Inferior parietal cortex (tissue), 1 donor: ENCODE results near the gene DGCR2.
"Not testable (repeated sequence)": the region's sequence is repeated elsewhere in the genome, so short reads cannot be mapped to it uniquely, and the experiment has no call there.

Source experiments
- DNase-seq: peaks from one replicate; pipeline ENCODE4 v3.0.0-alpha.2; 2016; ENCODE audit errors: extremely low spot score

DGCR2 gene

DNA sequence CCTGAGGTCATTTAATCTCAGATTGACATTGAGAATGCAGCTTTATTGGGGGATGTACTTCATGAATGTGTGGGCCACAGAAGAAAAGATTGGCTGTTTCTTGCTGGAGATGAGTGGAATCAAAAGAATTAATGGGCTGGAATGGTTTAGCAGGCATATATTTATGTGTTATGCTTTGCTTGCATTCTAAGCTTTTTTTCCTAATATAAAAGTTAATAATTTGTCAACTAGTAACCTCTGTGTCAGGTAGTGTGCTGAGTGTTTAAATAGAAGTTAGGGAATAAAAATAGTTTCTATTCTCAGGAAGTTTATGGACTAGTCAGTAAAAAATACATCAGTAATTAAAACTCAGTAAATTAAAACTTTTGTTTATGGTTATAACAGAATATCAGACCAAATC is 118.7 kb downstream of the DGCR2 start:
- DNase-seq, result no peak

DNA sequence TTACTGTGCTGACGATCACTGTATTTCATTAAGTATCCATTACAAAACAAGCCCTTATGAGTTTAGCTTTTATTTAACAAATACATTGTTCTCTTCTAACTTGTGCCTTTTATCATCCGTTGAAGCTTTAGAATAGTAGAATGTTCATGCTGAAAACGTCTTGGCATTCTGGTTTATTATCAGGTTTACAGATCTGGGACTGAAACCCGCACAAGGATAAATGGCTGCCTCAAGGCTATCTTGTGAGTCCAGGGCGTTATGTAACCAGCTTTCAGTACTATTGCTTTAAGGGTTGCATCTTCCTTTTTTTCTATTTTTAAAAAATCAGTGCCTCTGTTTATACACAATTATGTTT is 119.6 kb downstream of the DGCR2 start:
- no peak for DNase-seq

- DNase-seq, result no peak
These were observed 121.0 kb downstream of the DGCR2 start for GRCh38 chr22:19001204-19001603.

- DNase-seq, result not testable (repeated sequence)
These were observed 122.1 kb downstream of the DGCR2 start for GRCh38 chr22:19000106-19000505.

- no peak for DNase-seq
These were observed 122.8 kb downstream of the DGCR2 start for GRCh38 chr22:18999416-18999815.

- no peak for DNase-seq
These were observed 123.2 kb downstream of the DGCR2 start for GRCh38 chr22:18999008-18999407.

- DNase-seq, result peak; percentile 33
These were observed 124.3 kb downstream of the DGCR2 start for GRCh38 chr22:18997925-18998315.

DNA sequence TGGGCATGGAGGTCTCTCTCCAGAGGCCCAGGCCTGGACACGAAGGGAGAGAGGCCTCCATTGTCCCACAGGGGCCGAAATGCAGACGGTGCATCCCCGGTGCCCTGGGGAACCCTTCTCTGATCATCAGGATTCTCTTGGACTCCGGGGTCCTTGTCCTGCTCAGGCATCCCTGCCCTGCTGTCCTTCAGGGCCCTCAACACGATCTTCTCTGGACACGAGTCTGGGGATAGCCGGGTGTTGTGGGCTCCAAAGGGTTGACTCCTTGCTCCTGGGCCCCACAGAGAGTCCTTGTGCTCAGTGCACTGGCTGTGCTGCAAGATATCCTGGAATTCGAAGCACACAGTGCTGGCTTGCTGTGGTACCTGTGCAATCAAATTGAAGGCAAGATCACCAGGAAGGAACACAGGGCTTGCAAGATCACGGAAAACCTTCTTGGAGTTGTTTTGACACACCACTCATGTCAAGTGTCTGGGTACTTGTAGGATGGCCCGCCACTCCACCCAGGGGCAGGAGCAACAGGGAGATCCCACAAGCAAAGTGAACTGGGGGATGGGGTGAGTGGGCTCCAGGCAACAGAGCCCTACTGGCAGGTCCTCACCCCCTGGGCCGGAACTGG is 124.8 kb downstream of the DGCR2 start:
- no peak for DNase-seq

DNA sequence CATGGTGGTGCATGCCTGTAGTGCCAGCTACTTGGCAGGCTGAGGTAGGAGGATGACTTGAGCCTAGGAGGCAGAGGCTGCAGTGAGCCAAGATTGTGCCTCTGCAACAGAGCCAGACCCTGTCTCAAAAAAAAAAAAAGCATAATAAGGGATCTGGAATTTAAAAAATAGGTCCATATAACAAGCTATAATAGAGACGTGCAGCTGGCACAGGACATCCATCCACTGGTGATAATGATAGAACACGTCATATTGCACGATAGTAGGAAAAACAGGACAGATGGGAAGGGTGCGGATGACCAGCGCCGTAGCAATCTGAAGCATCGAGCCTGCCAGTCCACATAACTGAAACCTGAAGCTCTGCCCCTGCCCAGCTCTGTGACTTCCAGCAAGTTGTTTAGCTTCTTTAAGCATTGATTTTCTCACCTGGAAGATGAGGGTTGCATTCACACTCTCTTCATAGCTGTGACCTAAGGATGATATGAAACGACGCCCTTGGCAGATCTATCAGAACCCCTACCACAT is 125.8 kb downstream of the DGCR2 start:
- DNase-seq, result no peak

- DNase-seq, result no peak
These were observed 126.9 kb downstream of the DGCR2 start for GRCh38 chr22:18995327-18995711.

DNA sequence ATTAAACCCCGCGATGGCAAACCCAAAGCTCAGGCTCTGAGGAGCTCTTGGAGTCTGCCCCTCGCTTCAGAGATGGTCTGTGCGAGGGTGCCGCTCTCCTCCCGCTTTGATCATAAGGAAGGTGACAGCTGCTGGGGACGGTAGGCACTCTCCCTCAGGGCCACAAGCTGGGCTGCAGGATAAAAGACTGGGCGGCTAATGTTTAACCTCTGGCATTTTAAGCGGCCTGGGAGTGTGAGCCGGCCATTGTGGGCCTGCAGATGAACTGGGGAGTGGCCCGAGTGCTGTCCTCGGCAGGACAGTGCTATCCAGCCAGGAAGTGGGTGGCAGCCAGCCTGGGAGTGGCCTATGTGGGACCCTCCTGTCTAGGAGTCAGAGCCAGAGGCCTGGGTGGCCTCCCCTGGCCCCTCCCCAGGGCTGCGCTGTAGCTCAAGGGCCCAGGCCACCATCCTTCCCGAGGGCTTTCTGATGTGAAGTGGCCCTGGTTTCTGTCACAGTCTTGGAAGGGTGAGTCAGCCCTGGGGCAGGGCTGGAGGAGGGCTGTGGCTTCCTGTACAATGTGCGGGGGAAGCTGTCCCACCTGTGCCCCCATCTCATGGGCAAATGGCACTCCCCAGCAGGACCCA is 127.4 kb downstream of the DGCR2 start:
- DNase-seq, result no peak

DNA sequence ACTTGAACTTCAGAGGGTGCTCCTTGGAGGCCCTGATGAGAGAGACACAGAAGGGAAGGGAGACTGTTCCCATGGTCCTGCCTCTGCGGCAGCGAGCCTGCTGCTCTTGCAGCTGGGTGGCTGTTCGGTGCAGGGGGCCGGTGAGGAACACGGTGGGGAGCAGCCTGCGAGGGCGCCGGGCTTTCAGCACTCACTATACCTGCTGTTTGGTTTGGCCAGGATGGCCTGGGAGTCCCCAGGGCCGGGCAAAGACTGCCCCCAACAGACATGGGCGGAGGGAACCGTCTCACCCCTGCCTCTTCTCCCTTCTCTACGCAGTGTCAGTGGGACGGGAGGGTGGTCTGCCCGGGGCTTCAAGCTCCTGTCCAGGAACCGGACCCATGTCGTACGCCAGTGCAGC is 128.2 kb downstream of the DGCR2 start:
- no peak for DNase-seq

DNA sequence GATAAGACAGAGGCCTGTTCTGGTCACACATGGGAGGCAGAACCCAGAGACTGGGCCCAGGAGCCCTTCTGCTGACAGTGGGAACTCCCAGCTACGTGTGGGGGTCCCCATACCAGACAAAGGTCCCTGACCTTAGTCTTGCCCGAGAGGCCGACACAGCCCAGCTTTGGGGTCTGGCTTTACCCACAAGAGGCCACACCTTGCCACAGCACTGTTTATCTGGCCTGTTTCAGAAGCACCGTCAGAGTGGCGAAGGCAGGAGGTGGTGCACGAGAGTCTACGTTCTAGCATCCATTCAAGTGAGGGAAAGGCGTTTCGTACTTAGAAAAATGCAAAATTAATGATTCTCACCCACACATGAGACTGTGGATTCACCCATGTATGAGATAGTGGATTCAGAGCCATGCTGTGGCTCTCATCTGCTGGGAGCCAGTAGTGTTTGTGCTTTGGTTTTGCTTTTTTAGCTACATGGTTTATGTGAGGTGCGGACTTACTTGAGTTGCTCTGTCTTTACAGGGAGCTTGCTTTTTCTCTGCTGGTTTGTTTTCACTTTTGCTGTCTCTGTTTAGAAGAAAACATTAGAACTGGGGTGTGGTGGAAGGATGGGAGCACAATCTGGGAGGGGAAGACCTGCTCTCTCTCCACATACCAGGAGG is 129.5 kb downstream of the DGCR2 start:
- no peak for DNase-seq

GRCh38 chr22:18991821-18992442 is 130.3 kb downstream of the DGCR2 start:
- no peak for DNase-seq

DNA sequence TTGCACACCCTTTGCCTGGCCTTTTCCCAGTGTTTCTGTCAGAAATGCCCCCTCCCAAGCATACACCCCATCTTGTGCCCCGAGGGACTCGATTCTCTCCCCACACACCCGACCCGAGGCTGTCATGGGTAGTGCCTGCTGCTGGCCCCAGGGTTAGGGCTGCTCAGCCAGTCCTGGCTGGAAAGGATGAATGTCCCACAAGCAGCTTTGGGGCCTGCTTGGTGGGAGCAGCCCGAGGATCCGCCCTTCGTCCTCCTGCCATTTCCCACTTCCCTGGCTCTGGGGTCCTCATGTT is 131.1 kb downstream of the DGCR2 start:
- no peak for DNase-seq

DNA sequence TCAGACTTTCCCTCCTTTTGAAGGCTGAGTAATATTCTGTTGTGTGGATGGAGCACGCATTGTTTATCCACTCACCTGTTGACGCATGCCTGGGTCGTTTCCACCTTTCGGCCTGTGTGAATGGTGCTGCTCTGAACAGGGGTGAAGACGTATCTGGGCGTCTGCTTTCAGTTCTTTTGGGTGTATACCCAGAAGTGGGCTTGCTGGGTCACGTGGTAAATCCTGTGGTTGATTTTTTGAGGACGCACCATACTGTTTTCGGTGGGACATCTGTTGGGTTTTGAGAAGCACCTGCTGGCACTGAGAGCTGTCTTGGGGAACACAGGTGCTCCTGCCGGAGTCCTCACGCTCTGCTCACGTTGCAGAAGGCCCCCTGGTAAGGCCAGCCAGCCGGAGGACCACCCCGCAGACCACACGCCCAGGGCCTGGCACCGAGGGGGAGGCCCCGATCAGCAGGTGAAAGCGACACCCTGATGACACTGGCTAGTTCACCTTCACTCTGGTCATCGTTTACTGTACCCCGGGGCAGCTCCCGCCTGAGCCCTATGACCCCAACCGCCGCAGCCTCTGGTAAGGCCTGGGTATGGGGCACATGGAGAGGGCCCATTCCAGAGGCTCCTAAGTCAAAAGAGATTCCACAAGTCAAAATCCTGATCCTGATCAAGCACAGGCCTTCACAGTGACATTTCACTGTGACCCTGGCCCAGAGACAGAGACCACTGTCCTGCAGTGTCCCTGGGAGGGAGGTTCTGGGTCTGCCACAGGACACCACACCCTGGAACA is 131.7 kb downstream of the DGCR2 start:
- DNase-seq, result no peak

DNA sequence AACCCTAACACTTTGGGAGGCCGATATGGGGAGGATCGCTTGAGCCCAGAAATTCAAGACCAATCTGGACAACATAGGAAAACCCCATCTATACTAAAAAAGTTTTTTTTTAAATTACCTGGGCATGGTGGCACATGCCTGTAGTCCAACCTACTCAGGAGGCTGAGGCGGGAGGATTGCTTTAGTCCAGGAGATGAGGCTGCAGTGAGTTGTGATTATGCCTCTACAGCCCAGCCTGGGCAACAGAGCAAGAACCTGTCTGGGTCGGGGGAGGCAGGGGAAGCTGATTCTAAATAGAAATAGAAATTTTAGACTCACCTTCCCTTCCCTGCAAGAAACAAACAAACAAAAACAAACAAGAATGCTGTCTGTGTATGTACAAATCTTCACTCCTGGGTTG is 133.3 kb downstream of the DGCR2 start:
- DNase-seq, result no peak

GRCh38 chr22:18987765-18988164 is 134.4 kb downstream of the DGCR2 start:
- DNase-seq, result no peak

- not testable (repeated sequence) for DNase-seq
These were observed 135.1 kb downstream of the DGCR2 start for GRCh38 chr22:18987114-18987513.
